GM23338 (cell line): ENCODE measurements around the gene APOD. TPM values are rescaled to one million over a fixed set of nuclear protein-coding genes. Genes with fewer than 3 reads are reported as not detected.

Experiments used
- ATAC-seq: fragments of 200-7000 bp; cut with Tn5 transposase; 3 replicates; pipeline ENCODE4 v1.9.1; 2020
- DNase-seq: peaks from one replicate; pipeline ENCODE4 v3.0.0-alpha.2; 2015; ENCODE audit warnings: low spot score
- H2AFZ ChIP-seq: fragments of 200-600 bp; sonication (generic); 2 replicates; pipeline ENCODE4 v1.8.0; 2016; ENCODE audit warnings: antibody characterized with exemption, mild to moderate bottlenecking, moderate library complexity
- H3F3A ChIP-seq: fragments of 200-600 bp; sonication (generic); replicated peaks from 2 replicates; pipeline ENCODE4 v1.8.0; 2017; ENCODE audit warnings: antibody characterized with exemption, mixed run types, low read depth
- H3K27ac ChIP-seq: fragments of 200-600 bp; sonication (generic); 2 replicates; pipeline ENCODE4 v1.6.1; 2016; ENCODE audit warnings: low read depth
- H3K27me3 ChIP-seq: fragments of 200-600 bp; sonication (generic); 2 replicates; pipeline ENCODE4 v1.8.0; 2016; ENCODE audit warnings: mild to moderate bottlenecking, mixed run types, moderate library complexity; ENCODE audit not compliant: insufficient read depth
- H3K36me3 ChIP-seq: fragments of 200-600 bp; sonication (generic); 2 replicates; pipeline ENCODE4 v1.8.0; 2016; ENCODE audit warnings: mild to moderate bottlenecking; ENCODE audit not compliant: insufficient read depth
- H3K4me1 ChIP-seq: fragments of 200-600 bp; sonication (generic); 2 replicates; pipeline ENCODE4 v1.8.0; 2016; ENCODE audit warnings: mild to moderate bottlenecking, moderate library complexity; ENCODE audit not compliant: insufficient read depth
- H3K4me2 ChIP-seq: fragments of 200-600 bp; sonication (generic); 2 replicates; pipeline ENCODE4 v1.7.1; 2017; ENCODE audit warnings: mixed run types
- H3K4me3 ChIP-seq: fragments of 200-600 bp; sonication (generic); 2 replicates; pipeline ENCODE4 v1.6.1; 2016; ENCODE audit warnings: mixed run types
- H3K79me2 ChIP-seq: fragments of 200-600 bp; sonication (generic); replicated peaks from 2 replicates; pipeline ENCODE4 v1.8.0; 2017; ENCODE audit warnings: mild to moderate bottlenecking; ENCODE audit not compliant: insufficient read depth
- H3K9me2 ChIP-seq: fragments of 200-600 bp; sonication (generic); 2 replicates; pipeline ENCODE4 v1.8.0; 2017; ENCODE audit not compliant: insufficient read depth
- H4K20me1 ChIP-seq: fragments of 200-600 bp; sonication (generic); replicated peaks from 2 replicates; pipeline ENCODE4 v1.8.0; 2017; ENCODE audit warnings: mild to moderate bottlenecking; ENCODE audit not compliant: insufficient read depth
- H3K27ac Mint-ChIP-seq: 2 replicates; pipeline ENCODE4 v1.8.0; 2020; ENCODE audit warnings: inconsistent platforms, mild to moderate bottlenecking, moderate library complexity, mixed read lengths
- H3K27me3 Mint-ChIP-seq: 3 replicates; pipeline ENCODE4 v1.8.0; 2022; ENCODE audit warnings: low read depth, mild to moderate bottlenecking, moderate library complexity, mixed read lengths, inconsistent platforms; ENCODE audit not compliant: insufficient read depth, poor library complexity
- H3K36me3 Mint-ChIP-seq: 3 replicates; pipeline ENCODE4 v1.8.0; 2021; ENCODE audit warnings: low read depth, mild to moderate bottlenecking, inconsistent platforms, moderate library complexity, mixed read lengths
- H3K4me1 Mint-ChIP-seq: 3 replicates; pipeline ENCODE4 v1.8.0; 2020; ENCODE audit warnings: mild to moderate bottlenecking, inconsistent platforms, mixed read lengths
- H3K4me3 Mint-ChIP-seq: 3 replicates; pipeline ENCODE4 v1.8.0; 2021; ENCODE audit warnings: moderate library complexity, mild to moderate bottlenecking, inconsistent platforms, mixed read lengths
- H3K9me3 Mint-ChIP-seq: 3 replicates; pipeline ENCODE4 v1.8.0; 2020; ENCODE audit warnings: moderate library complexity, mild to moderate bottlenecking, inconsistent platforms, mixed read lengths
- CREB1 ChIP-seq: fragments of 250-450 bp; sonication (Bioruptor Pico); IDR thresholded peaks from 2 replicates; pipeline ENCODE4 v1.5.0; 2020; ENCODE audit warnings: low read depth, mild to moderate bottlenecking, moderate library complexity
- CTCF ChIP-seq, 2 experiments: fragments of 200-600 bp in 1 of 2; sonication (generic) in 1 of 2; conservative IDR thresholded peaks; 2 replicates each; pipeline versions ENCODE4 v1.5.1 to v1.6.1; 2016 to 2017; ENCODE audit warnings: antibody characterized with exemption in 2 of 2, low read depth in 2 of 2, mild to moderate bottlenecking in 2 of 2, moderate library complexity in 1 of 2
- ETS1 ChIP-seq: IDR thresholded peaks from 2 replicates; pipeline ENCODE4 v1.6.1; 2016; ENCODE audit warnings: antibody characterized with exemption
- EZH2 ChIP-seq: fragments of 200-600 bp; sonication (generic); IDR thresholded peaks from one replicate; pipeline ENCODE4 v1.8.0; 2017; ENCODE audit warnings: antibody characterized with exemption, mild to moderate bottlenecking, low read depth; ENCODE audit not compliant: unreplicated experiment
- EZH2phosphoT487 ChIP-seq: fragments of 200-600 bp; sonication (generic); IDR thresholded peaks from one replicate; pipeline ENCODE4 v1.8.1; 2018; ENCODE audit warnings: antibody characterized with exemption; ENCODE audit not compliant: unreplicated experiment
- JUNB ChIP-seq: IDR thresholded peaks from one replicate; pipeline ENCODE4 v1.6.1; 2016; ENCODE audit warnings: antibody characterized with exemption; ENCODE audit not compliant: unreplicated experiment
- NANOG ChIP-seq: IDR thresholded peaks from 2 replicates; pipeline ENCODE4 v1.6.1; 2016; ENCODE audit warnings: antibody characterized with exemption, borderline replicate concordance
- POLR2AphosphoS5 ChIP-seq: IDR thresholded peaks from 2 replicates; pipeline ENCODE4 v1.6.1; 2016; ENCODE audit warnings: antibody characterized with exemption, low read depth
- REST ChIP-seq: IDR thresholded peaks from one replicate; pipeline ENCODE4 v1.6.1; 2018; ENCODE audit warnings: antibody characterized with exemption; ENCODE audit not compliant: unreplicated experiment
- ZNF114 ChIP-seq: fragments of 250-450 bp; sonication (Bioruptor Pico); IDR thresholded peaks from 2 replicates; pipeline ENCODE4 v1.5.0; 2020; ENCODE audit warnings: mild to moderate bottlenecking, moderate library complexity
- ZNF331 ChIP-seq: fragments of 250-450 bp; sonication (Bioruptor Pico); IDR thresholded peaks from 2 replicates; pipeline ENCODE4 v1.5.0; 2020; ENCODE audit warnings: low read depth, mild to moderate bottlenecking, moderate library complexity
- polyA plus RNA-seq: library from polyadenylated mRNA; unstranded; fragments of >200 nt; fragmentation: Nextera tagmentation; extraction: Ambion mirVana; gene quantifications from 2 replicates; pipeline ENCODE4 v1.2.1, GENCODE V29; 2016
- total RNA-seq: library from RNA; depleted of rRNA; stranded (reverse); fragments of >200 nt; shearing (Covaris generic); gene quantifications from 2 replicates; pipeline ENCODE4 v1.2.3, GENCODE V29; 2014

Gene APOD
- total and polyA plus RNA-seq, 2 experiments from 2014 or later, result not detected

- TF ChIP-seq REST, result no peak
These were observed 13.0 kb upstream of the APOD start (continued) for GRCh38 chr3:195596765-195597171.

GRCh38 chr3:195595785-195596531, 12.2 kb upstream of the APOD start:
- peaks cover 2% of the 10 kb centered on the region for H3K27me3 Mint-ChIP-seq
- ATAC-seq, result no peak
- H3K79me2 ChIP-seq, result no peaks in the 10 kb centered on the region
- H3K9me2 ChIP-seq, result peaks cover 4% of the 10 kb centered on the region; the same call in 1 of the 2 replicates
- no peak overlapping the region for H3K4me3 ChIP-seq
- H3K27ac ChIP-seq, result no peak overlapping the region
- no peaks in the 10 kb centered on the region for H3K4me1 ChIP-seq
- no peak overlapping the region for H2AFZ ChIP-seq
- H3K36me3 ChIP-seq, result no peaks in the 10 kb centered on the region
- H4K20me1 ChIP-seq, result no peaks in the 10 kb centered on the region
- H3K27me3 ChIP-seq, result no peaks in the 10 kb centered on the region
- no peaks in the 10 kb centered on the region for H3K4me1 Mint-ChIP-seq
- no peak for DNase-seq
- no peak overlapping the region for H3K4me3 Mint-ChIP-seq
- no peak overlapping the region for H3K27ac Mint-ChIP-seq
- H3F3A ChIP-seq, result no peaks in the 10 kb centered on the region
- H3K4me2 ChIP-seq, result no peak overlapping the region
- peaks cover 29% of the 10 kb centered on the region for H3K9me3 Mint-ChIP-seq
- H3K36me3 Mint-ChIP-seq, result peaks cover 12% of the 10 kb centered on the region
- TF ChIP-seq CTCF (conservative IDR thresholded peaks at IDR 0.05; ENCODE audit: low read depth in 2 of 2) (no peak), ZNF331 (CRISPR knock-in tag) (no peak), JUNB (no peak), CREB1 (CRISPR knock-in tag) (no peak), EZH2 (no peak), POLR2AphosphoS5 (no peak), ETS1 (no peak), EZH2phosphoT487 (no peak), NANOG (no peak), REST (no peak), ZNF114 (CRISPR knock-in tag) (no peak)
